ENCODE measurements around the gene RELN. TPM values are rescaled to one million over a fixed set of nuclear protein-coding genes. Genes with fewer than 3 reads are reported as not detected.
A peak's percentile ranks its signal among the peaks of the same experiment; 100 is the strongest.

The RELN gene
- total and polyA plus RNA-seq, 2 of the 13 experiments (the other 11 are each of a cell fraction or from before 2014, with no cell fraction given) = 315 to 332 TPM

DNA sequence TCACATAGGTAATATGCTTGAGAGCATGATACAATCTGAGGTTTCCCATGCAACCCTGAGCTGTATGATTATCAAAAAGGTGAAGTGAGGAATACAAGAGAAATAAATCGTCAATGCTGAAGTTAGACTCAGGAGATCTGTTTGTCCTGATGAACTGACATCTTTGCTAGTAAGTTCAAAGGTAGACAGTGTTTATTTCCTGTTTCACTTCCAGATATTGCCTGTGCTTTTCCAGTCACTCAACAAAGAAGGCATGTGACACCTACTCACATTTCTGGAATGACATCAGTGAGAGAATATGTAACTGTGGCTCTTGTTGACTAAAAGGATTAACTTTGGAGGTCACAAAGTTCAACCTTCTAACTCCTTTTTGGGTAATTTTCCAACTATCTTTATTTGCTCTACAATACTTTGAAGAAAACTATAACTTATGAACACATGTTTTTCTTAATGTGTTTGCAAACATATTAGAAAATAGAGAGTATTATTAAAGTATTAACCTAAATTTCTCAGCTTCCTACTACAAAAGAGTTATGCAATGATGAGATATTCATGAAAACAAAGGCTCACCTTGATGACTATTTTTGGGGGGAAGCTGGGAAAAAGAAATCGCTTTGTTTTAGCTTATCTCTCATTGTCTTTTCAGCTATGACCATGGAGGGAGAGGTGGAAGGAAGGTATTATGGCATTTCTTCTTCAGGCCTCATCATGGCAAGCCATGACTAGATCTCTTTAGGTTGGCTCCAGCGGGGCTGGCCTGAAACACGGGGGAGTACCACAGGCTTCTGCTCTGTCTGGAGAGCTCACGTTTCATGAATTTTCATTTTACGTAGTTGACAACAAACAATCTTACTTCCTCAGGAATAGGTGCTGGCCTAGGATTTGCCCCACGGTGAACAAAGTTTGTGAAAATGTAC is 328.7 kb downstream of the RELN start (continued):
- TF ChIP-seq, protein P1, sequence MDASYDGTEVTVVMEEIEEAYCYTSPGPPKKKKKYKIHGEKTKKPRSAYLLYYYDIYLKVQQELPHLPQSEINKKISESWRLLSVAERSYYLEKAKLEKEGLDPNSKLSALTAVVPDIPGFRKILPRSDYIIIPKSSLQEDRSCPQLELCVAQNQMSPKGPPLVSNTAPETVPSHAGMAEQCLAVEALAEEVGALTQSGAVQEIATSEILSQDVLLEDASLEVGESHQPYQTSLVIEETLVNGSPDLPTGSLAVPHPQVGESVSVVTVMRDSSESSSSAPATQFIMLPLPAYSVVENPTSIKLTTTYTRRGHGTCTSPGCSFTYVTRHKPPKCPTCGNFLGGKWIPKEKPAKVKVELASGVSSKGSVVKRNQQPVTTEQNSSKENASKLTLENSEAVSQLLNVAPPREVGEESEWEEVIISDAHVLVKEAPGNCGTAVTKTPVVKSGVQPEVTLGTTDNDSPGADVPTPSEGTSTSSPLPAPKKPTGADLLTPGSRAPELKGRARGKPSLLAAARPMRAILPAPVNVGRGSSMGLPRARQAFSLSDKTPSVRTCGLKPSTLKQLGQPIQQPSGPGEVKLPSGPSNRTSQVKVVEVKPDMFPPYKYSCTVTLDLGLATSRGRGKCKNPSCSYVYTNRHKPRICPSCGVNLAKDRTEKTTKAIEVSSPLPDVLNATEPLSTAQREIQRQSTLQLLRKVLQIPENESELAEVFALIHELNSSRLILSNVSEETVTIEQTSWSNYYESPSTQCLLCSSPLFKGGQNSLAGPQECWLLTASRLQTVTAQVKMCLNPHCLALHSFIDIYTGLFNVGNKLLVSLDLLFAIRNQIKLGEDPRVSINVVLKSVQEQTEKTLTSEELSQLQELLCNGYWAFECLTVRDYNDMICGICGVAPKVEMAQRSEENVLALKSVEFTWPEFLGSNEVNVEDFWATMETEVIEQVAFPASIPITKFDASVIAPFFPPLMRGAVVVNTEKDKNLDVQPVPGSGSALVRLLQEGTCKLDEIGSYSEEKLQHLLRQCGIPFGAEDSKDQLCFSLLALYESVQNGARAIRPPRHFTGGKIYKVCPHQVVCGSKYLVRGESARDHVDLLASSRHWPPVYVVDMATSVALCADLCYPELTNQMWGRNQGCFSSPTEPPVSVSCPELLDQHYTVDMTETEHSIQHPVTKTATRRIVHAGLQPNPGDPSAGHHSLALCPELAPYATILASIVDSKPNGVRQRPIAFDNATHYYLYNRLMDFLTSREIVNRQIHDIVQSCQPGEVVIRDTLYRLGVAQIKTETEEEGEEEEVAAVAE (CRISPR knock-in tag; IDR thresholded peaks at IDR 0.05; ENCODE audit: borderline replicate concordance) = peak; percentile 88
- TF ChIP-seq, protein P2, sequence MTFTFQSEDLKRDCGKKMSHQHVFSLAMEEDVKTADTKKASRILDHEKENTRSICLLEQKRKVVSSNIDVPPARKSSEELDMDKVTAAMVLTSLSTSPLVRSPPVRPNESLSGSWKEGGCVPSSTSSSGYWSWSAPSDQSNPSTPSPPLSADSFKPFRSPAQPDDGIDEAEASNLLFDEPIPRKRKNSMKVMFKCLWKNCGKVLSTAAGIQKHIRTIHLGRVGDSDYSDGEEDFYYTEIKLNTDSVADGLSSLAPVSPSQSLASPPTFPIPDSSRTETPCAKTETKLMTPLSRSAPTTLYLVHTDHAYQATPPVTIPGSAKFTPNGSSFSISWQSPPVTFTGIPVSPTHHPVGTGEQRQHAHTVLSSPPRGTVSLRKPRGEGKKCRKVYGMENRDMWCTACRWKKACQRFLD (CRISPR knock-in tag; IDR thresholded peaks at IDR 0.05; ENCODE audit: borderline replicate concordance) = no peak
- TF ChIP-seq ZSCAN30 (CRISPR knock-in tag; IDR thresholded peaks at IDR 0.05) (0 out of 2 replicates have a peak, but pooled peaks have one; percentile 6), ZNF12 (CRISPR knock-in tag; IDR thresholded peaks at IDR 0.05) (peak; percentile 83; the same call in 1 of the 2 replicates), YY1 (IDR thresholded peaks at IDR 0.05; ENCODE audit: insufficient read depth, insufficient replicate concordance, low read depth, low read length) (no peak), KMT2B (CRISPR knock-in tag; IDR thresholded peaks at IDR 0.05) (peak; percentile 64; the same call in 1 of the 2 replicates), DPF2 (CRISPR knock-in tag; IDR thresholded peaks at IDR 0.05; ENCODE audit: borderline replicate concordance, low read depth) (peak; percentile 98), GFI1 (CRISPR knock-in tag; IDR thresholded peaks at IDR 0.05; ENCODE audit: borderline replicate concordance) (peak; percentile 52; the same call in 1 of the 2 replicates), SNAPC2 (CRISPR knock-in tag; IDR thresholded peaks at IDR 0.05) (no peak; the same call in 1 of the 2 replicates)
- TF ChIP-seq, protein P3, sequence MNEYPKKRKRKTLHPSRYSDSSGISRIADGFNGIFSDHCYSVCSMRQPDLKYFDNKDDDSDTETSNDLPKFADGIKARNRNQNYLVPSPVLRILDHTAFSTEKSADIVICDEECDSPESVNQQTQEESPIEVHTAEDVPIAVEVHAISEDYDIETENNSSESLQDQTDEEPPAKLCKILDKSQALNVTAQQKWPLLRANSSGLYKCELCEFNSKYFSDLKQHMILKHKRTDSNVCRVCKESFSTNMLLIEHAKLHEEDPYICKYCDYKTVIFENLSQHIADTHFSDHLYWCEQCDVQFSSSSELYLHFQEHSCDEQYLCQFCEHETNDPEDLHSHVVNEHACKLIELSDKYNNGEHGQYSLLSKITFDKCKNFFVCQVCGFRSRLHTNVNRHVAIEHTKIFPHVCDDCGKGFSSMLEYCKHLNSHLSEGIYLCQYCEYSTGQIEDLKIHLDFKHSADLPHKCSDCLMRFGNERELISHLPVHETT (CRISPR knock-in tag; conservative IDR thresholded peaks at IDR 0.05) = no peak
- TF ChIP-seq, protein P4, sequence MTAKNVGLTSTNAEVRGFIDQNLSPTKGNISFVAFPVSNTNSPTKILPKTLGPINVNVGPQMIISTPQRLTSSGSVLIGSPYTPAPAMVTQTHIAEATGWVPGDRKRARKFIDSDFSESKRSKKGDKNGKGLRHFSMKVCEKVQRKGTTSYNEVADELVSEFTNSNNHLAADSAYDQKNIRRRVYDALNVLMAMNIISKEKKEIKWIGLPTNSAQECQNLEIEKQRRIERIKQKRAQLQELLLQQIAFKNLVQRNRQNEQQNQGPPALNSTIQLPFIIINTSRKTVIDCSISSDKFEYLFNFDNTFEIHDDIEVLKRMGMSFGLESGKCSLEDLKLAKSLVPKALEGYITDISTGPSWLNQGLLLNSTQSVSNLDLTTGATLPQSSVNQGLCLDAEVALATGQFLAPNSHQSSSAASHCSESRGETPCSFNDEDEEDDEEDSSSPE (CRISPR knock-in tag; IDR thresholded peaks at IDR 0.05) = peak; percentile 44
- TF ChIP-seq, protein P5, sequence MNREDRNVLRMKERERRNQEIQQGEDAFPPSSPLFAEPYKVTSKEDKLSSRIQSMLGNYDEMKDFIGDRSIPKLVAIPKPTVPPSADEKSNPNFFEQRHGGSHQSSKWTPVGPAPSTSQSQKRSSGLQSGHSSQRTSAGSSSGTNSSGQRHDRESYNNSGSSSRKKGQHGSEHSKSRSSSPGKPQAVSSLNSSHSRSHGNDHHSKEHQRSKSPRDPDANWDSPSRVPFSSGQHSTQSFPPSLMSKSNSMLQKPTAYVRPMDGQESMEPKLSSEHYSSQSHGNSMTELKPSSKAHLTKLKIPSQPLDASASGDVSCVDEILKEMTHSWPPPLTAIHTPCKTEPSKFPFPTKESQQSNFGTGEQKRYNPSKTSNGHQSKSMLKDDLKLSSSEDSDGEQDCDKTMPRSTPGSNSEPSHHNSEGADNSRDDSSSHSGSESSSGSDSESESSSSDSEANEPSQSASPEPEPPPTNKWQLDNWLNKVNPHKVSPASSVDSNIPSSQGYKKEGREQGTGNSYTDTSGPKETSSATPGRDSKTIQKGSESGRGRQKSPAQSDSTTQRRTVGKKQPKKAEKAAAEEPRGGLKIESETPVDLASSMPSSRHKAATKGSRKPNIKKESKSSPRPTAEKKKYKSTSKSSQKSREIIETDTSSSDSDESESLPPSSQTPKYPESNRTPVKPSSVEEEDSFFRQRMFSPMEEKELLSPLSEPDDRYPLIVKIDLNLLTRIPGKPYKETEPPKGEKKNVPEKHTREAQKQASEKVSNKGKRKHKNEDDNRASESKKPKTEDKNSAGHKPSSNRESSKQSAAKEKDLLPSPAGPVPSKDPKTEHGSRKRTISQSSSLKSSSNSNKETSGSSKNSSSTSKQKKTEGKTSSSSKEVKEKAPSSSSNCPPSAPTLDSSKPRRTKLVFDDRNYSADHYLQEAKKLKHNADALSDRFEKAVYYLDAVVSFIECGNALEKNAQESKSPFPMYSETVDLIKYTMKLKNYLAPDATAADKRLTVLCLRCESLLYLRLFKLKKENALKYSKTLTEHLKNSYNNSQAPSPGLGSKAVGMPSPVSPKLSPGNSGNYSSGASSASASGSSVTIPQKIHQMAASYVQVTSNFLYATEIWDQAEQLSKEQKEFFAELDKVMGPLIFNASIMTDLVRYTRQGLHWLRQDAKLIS (CRISPR knock-in tag; IDR thresholded peaks at IDR 0.05) = no peak
- TF ChIP-seq, protein P6, sequence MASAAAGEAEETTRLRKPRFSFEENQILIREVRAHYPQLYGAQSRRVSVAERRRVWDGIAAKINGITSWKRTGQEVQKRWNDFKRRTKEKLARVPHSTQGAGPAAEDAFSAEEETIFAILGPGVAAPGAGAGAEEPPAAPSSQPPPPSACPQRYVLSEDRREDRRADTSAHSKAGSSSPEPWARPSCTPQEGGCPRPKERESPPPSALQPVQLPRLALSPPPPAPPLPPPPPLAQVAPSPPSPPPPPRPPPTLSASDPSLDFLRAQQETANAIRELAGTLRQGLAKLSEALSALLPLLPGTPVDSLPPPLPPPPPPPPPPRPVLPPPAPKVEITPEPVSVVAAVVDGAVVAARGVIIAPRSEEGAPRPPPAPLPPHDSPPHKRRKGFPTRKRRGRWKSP (CRISPR knock-in tag; IDR thresholded peaks at IDR 0.05) = peak; percentile 53; the same call in 1 of the 2 replicates
